Transverse colon (tissue), 4 donors: ENCODE results near the gene CBX8. TPM values are rescaled to one million over a fixed set of nuclear protein-coding genes. Genes with fewer than 3 reads are reported as not detected.
A peak's percentile ranks its signal among the peaks of the same experiment; 100 is the strongest.

Experiments
- DNase-seq: peaks from one replicate; pipeline ENCODE4 v3.0.0-alpha.2; 2019
- H3K27ac ChIP-seq, 4 donors: fragments of 200-600 bp; sonication (generic); 2 replicates each; pipeline ENCODE4 v1.5.1; 2016 to 2018; ENCODE audit warnings: inconsistent platforms in 4 of 4
- H3K27me3 ChIP-seq: fragments of 200-600 bp; sonication (generic); 2 replicates; pipeline ENCODE4 v1.5.1; 2017; ENCODE audit warnings: inconsistent platforms
- H3K36me3 ChIP-seq, 4 donors: fragments of 200-600 bp; sonication (generic); 2 replicates each; pipeline ENCODE4 v1.5.1; 2017 to 2019; ENCODE audit warnings: inconsistent platforms in 4 of 4
- H3K4me1 ChIP-seq, 4 donors: fragments of 200-600 bp; sonication (generic); 2 replicates each; pipeline ENCODE4 v1.5.1; 2017 to 2020; ENCODE audit warnings: inconsistent platforms in 4 of 4
- H3K4me3 ChIP-seq, 4 donors: fragments of 200-600 bp; sonication (generic); 1 replicate in 1 of 4; 2 replicates in 3 of 4; pipeline versions ENCODE4 v1.5.1 to v1.6.1; 2017 to 2019; ENCODE audit warnings: inconsistent platforms in 4 of 4
- H3K9me3 ChIP-seq, 2 donors: fragments of 200-600 bp; sonication (generic); 2 replicates each; pipeline ENCODE4 v1.5.1; 2017 to 2019; ENCODE audit warnings: inconsistent platforms in 2 of 2
- CTCF ChIP-seq, 5 experiments: fragments of 200-600 bp in 3 of 5; fragments of 450-650 bp in 2 of 5; sonication (generic) in 3 of 5; IDR thresholded peaks; 1 replicate in 2 of 5; 2 replicates in 3 of 5; pipeline ENCODE4 v1.5.1; 2016 to 2017; ENCODE audit warnings: antibody characterized with exemption in 5 of 5, inconsistent platforms in 3 of 5, mild to moderate bottlenecking in 2 of 5, moderate library complexity in 1 of 5
- EP300 ChIP-seq: sonication (generic); formaldehyde crosslinking; IDR thresholded peaks from one replicate; pipeline ENCODE4 v1.6.1; 2017; ENCODE audit warnings: antibody characterized with exemption, low read depth
- POLR2A ChIP-seq: fragments of 450-650 bp; IDR thresholded peaks from one replicate; pipeline ENCODE4 v1.6.1; 2016; ENCODE audit warnings: antibody characterized with exemption, mild to moderate bottlenecking, moderate library complexity
- POLR2AphosphoS5 ChIP-seq, 3 donors: sonication (generic); formaldehyde crosslinking; IDR thresholded peaks; one replicate each; pipeline ENCODE4 v1.6.1; 2016; ENCODE audit warnings: antibody characterized with exemption in 3 of 3
- WGBS, 2 donors: methylation state at CpG; one replicate each; pipeline ENCODE4 v1.1.5; 2018; ENCODE audit warnings: low coverage in 1 of 2; 5-methylcytosine and 5-hydroxymethylcytosine counted together
- in situ Hi-C, 4 donors: fragments of 200-750 bp; cut with MboI; loops; one replicate each; pipeline versions ENCODE4 v1.15.0 to v1.15.1; 2017; ENCODE audit warnings: low sequenced_read_pairs in 3 of 4, low pct_ligation_motif_present in 1 of 4, low pct_unique_long_range_greater_than_20kb in 1 of 4
- intact Hi-C: fragments of 100-400 bp; cut with DNase I; formaldehyde crosslinking; loops from one replicate; pipeline ENCODE4 v1.15.1; 2023; ENCODE audit warnings: low total_unique reads
- total RNA-seq, 4 donors: library from RNA; depleted of rRNA; stranded (reverse); fragments of >200 nt; gene quantifications; one replicate each; pipeline ENCODE4 v1.1.0, GENCODE V29; 2016

The CBX8 gene
- total RNA-seq, 4 donors from 2014 or later, result 1.5 to 4.4 (median 3.1) TPM

DNA sequence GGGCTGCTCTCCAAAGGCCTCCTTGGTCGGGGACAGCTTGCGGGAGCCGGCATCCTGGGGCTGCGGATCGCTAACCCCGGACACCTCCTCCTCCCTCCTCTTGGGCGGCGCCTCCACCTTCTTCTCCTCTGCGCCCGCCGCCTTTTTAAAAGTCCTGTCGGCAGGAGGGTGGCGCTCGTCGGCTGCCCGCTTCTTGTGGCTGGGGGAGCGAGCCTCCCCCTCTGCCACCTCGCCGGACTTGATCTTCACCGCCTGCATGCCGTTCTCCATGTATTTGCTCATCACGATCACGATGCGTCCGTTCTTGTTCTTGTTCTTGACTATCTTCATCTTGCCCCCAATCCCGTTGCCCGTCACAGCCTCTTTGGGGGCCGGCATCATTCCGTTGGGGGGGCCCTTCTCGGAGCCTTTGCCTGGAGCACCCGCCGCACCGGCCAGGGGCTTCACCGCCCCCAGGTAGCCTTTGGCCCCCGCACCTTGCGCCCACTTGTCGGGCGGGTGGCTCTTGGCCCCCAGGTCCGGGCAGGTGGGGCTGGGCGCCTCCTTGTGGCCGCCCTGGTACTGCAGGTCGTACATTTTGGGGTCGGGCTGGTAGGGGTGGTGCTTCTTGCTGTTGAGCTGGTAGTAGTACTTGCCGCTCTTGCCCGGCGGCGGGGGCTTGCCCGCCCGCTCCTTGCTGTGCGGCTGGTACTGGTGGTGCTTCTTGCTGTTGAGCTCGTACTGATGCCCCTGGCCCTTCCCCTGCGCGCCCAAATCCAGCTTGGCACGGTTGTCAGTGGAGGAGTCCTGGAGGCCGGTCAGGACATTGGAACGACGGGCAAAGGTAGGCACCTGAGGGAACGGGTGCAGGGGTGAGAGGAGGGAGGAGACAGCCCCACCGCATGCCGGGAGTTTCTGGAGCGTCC, 37.9 kb upstream of the CBX8 start:
- in situ Hi-C loops (no loop called here), intact Hi-C loops (loop anchor here (10.0 kb wide), 1 partner anchor 160 kb away; no protein-coding TSS in a partner anchor)
- no peak for DNase-seq
- Histone ChIP-seq H3K4me3 (no peak overlapping the region), H3K27me3 (peaks cover 1% of the 10 kb centered on the region), H3K4me1 (peaks cover 39 to 62% (median 55%) of the 10 kb centered on the region in 4 donors), H3K27ac (no peak overlapping the region), H3K36me3 (peaks cover 0 to 13% (median 2%) of the 10 kb centered on the region in 4 donors), H3K9me3 (no peaks in the 10 kb centered on the region)
- WGBS, 2 donors, result 94 to 97% methylated on average over 21 to 59 of the region's 61 CpGs
- TF ChIP-seq CTCF (IDR thresholded peaks at IDR 0.05) (peak; percentile 58 to 66 (median 61)), POLR2AphosphoS5 (IDR thresholded peaks at IDR 0.05) (no peak)

- Histone ChIP-seq H3K4me3 (no peak overlapping the region), H3K4me1 (peaks cover 43 to 67% (median 52%) of the 10 kb centered on the region in 4 donors), H3K27me3 (no peaks in the 10 kb centered on the region), H3K27ac (no peak overlapping the region), H3K36me3 (peaks cover 0 to 13% (median 2%) of the 10 kb centered on the region in 4 donors), H3K9me3 (no peaks in the 10 kb centered on the region)
- TF ChIP-seq POLR2A (no peak), CTCF (IDR thresholded peaks at IDR 0.05) (no peak), POLR2AphosphoS5 (IDR thresholded peaks at IDR 0.05) (no peak), EP300 (no peak)
- intact Hi-C loops (loop anchor here (10.0 kb wide), 1 partner anchor 161 kb away; no protein-coding TSS in a partner anchor), in situ Hi-C loops (no loop called here)
- DNase-seq, result no peak
- WGBS, 2 donors, result 93 to 94% methylated on average over 14 to 83 of the region's 83 CpGs
Measured at GRCh38 chr17:79833744-79834564, 37.1 kb upstream of the CBX8 start.

DNA sequence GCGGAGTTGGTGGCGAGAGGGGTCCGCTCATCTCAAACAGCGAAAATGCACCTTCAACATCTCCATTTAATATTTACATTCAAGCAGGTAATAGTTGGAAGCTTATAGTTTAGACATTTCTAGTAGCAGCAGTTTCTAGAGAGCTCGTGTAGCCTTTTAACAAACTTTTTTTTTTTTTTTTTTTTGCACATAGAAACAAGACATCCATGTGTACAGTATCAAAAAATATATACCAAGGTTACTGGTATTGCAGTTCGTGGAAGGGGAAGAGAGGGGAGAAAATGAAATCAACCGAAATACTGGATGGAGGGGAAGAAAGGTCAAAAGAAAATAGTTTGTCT, 36.2 kb upstream of the CBX8 start:
- Histone ChIP-seq H3K27me3 (no peaks in the 10 kb centered on the region), H3K27ac (no peak overlapping the region), H3K9me3 (no peaks in the 10 kb centered on the region), H3K4me3 (no peak overlapping the region), H3K36me3 (peaks cover 0 to 13% (median 2%) of the 10 kb centered on the region in 4 donors), H3K4me1 (peaks cover 43 to 63% (median 52%) of the 10 kb centered on the region in 4 donors)
- intact Hi-C loops, result loop anchor here (10.0 kb wide), 1 partner anchor 162 kb away; no protein-coding TSS in a partner anchor
- DNase-seq, result no peak
- WGBS, 2 donors, result 72 to 83% methylated on average over 3 to 7 of the region's 7 CpGs
- no peak for TF ChIP-seq EP300
- no peak for TF ChIP-seq POLR2A
- no peak for TF ChIP-seq CTCF (IDR thresholded peaks at IDR 0.05)
- no peak for TF ChIP-seq POLR2AphosphoS5 (IDR thresholded peaks at IDR 0.05)
- in situ Hi-C loops, result no loop called here
